HG03025 (cell line): ENCODE results near the gene ZWILCH.
"Not testable (repeated sequence)": the region's sequence is repeated elsewhere in the genome, so short reads cannot be mapped to it uniquely, and the experiment has no call there.

Source experiments
- ATAC-seq: cut with Tn5 transposase; IDR thresholded peaks from one replicate; pipeline ENCODE4 v1.9.1; 2021; ENCODE audit warnings: mild to moderate bottlenecking, moderate library complexity; ENCODE audit not compliant: unreplicated experiment, low FRiP score

ZWILCH gene

GRCh38 chr15:66504563-66505429 is at the start of gene ZWILCH, which contains the start of gene RPL4:
ZWILCH (plus strand) TSS chr15:66505326; CDS start chr15:66505339, 13 bp downstream.
RPL4 (minus strand) TSS chr15:66504855; CDS start chr15:66504790, 65 bp downstream.
- peak; percentile 76 for ATAC-seq

- no peak for ATAC-seq
Observed at GRCh38 chr15:66456211-66456610, 48.9 kb upstream of the ZWILCH start.

GRCh38 chr15:66459818-66460615 is 45.1 kb upstream of the ZWILCH start:
- no peak for ATAC-seq

- not testable (repeated sequence) for ATAC-seq
Observed at GRCh38 chr15:66461294-66461693, 43.8 kb upstream of the ZWILCH start.

- ATAC-seq, result no peak
Observed at GRCh38 chr15:66461917-66462316, 43.2 kb upstream of the ZWILCH start.

GRCh38 chr15:66462627-66463026 is 42.5 kb upstream of the ZWILCH start:
- no peak for ATAC-seq

GRCh38 chr15:66465294-66465693 is 39.8 kb upstream of the ZWILCH start:
- ATAC-seq, result not testable (repeated sequence)

GRCh38 chr15:66467162-66468040 is 37.7 kb upstream of the ZWILCH start:
- ATAC-seq, result not testable (repeated sequence)

- not testable (repeated sequence) for ATAC-seq
Observed at GRCh38 chr15:66470825-66471224, 34.3 kb upstream of the ZWILCH start.

GRCh38 chr15:66472176-66472999 is 32.7 kb upstream of the ZWILCH start:
- ATAC-seq, result no peak

GRCh38 chr15:66474135-66474534 is 31.0 kb upstream of the ZWILCH start:
- no peak for ATAC-seq

GRCh38 chr15:66474963-66475362 is 30.2 kb upstream of the ZWILCH start:
- ATAC-seq, result no peak

- no peak for ATAC-seq
Observed at GRCh38 chr15:66476535-66476934, 28.6 kb upstream of the ZWILCH start.

GRCh38 chr15:66477011-66477410 is 28.1 kb upstream of the ZWILCH start:
- ATAC-seq, result no peak

- ATAC-seq, result no peak
Observed at GRCh38 chr15:66480267-66480666, 24.9 kb upstream of the ZWILCH start.

- ATAC-seq, result no peak
Observed at GRCh38 chr15:66481107-66481856, 23.8 kb upstream of the ZWILCH start.

- no peak for ATAC-seq
Observed at GRCh38 chr15:66482539-66482938, 22.6 kb upstream of the ZWILCH start.

GRCh38 chr15:66483131-66483566 is 22.0 kb upstream of the ZWILCH start:
- ATAC-seq, result no peak
